Testis (tissue), 3 donors: ENCODE results near the gene CBX2. TPM values are rescaled to one million over a fixed set of nuclear protein-coding genes. Genes with fewer than 3 reads are reported as not detected.
A peak's percentile ranks its signal among the peaks of the same experiment; 100 is the strongest.

ENCODE experiments used
- DNase-seq: peaks from one replicate; pipeline ENCODE4 v3.0.0-alpha.2; 2019
- H3K27ac ChIP-seq, 2 donors: fragments of 200-600 bp; sonication (generic); one replicate each; pipeline ENCODE4 v1.5.1; 2019
- H3K27me3 ChIP-seq: fragments of 200-600 bp; sonication (generic); one replicate; pipeline ENCODE4 v1.5.1; 2019
- H3K36me3 ChIP-seq: fragments of 200-600 bp; sonication (generic); one replicate; pipeline ENCODE4 v1.5.1; 2017; ENCODE audit warnings: low read depth; ENCODE audit errors: missing control alignments
- H3K4me1 ChIP-seq: fragments of 200-600 bp; sonication (generic); one replicate; pipeline ENCODE4 v1.5.1; 2019
- H3K4me3 ChIP-seq, 2 donors: fragments of 200-600 bp; sonication (generic); one replicate each; pipeline ENCODE4 v1.5.1; 2017 to 2019
- H3K9me3 ChIP-seq: fragments of 200-600 bp; sonication (generic); one replicate; pipeline ENCODE4 v1.5.1; 2017
- CTCF ChIP-seq, 3 experiments: fragments of 450-650 bp in 2 of 3; fragments of 200-600 bp in 1 of 3; sonication (generic) in 1 of 3; IDR thresholded peaks; one replicate each; pipeline ENCODE4 v1.5.1; 2016 to 2019; ENCODE audit warnings: antibody characterized with exemption in 3 of 3, mild to moderate bottlenecking in 2 of 3, moderate library complexity in 1 of 3
- POLR2A ChIP-seq: fragments of 450-650 bp; IDR thresholded peaks from one replicate; pipeline ENCODE4 v1.6.1; 2017; ENCODE audit warnings: antibody characterized with exemption, mild to moderate bottlenecking, moderate library complexity
- WGBS, 2 donors: methylation state at CpG; one replicate each; pipeline ENCODE4 v1.1.5; 2018; 5-methylcytosine and 5-hydroxymethylcytosine counted together
- intact Hi-C: fragments of 100-400 bp; cut with DNase I; formaldehyde crosslinking; loops from one replicate; pipeline ENCODE4 v1.15.1; 2023; ENCODE audit warnings: low total_unique reads
- polyA plus RNA-seq: library from polyadenylated mRNA; stranded (reverse); fragments of 350-450 nt; fragmentation: Illumina TruSeq; extraction: RNeasy Lipid Tissue Mini Kit (QIAGEN cat#74804); gene quantifications from one replicate; pipeline ENCODE4 v1.2.3, GENCODE V29; 2014; ENCODE audit warnings: low read depth, low replicate concordance; ENCODE audit not compliant: insufficient read depth
- total RNA-seq, 2 donors: library from RNA; depleted of rRNA; stranded (reverse); fragments of >200 nt; gene quantifications; one replicate each; pipeline ENCODE4 v1.2.3, GENCODE V29; 2016

The CBX2 gene
- total and polyA plus RNA-seq, 3 donors from 2014 or later, result 19.4 to 30.7 (median 27.1) TPM

- WGBS, 2 donors, result 41% methylated on average over 17 to 41 of the region's 41 CpGs
- Histone ChIP-seq H3K36me3 (no peaks in the 10 kb centered on the region), H3K4me3 (peak overlapping the region in 1 of 2 donors; percentile 75), H3K9me3 (no peaks in the 10 kb centered on the region), H3K27ac (no peak overlapping the region), H3K27me3 (no peaks in the 10 kb centered on the region), H3K4me1 (peaks cover 37% of the 10 kb centered on the region)
- peak; percentile 60 for DNase-seq
- TF ChIP-seq POLR2A (no peak), CTCF (IDR thresholded peaks at IDR 0.05) (no peak)
- intact Hi-C loops, result no loop called here
These were observed 59.3 kb downstream of the CBX2 start for GRCh38 chr17:79836972-79837887.

Other genes with a start within 250 kb of the CBX2 start
- 10 to 100 TPM; 13.6 to 15.3 TPM for gene RBFOX3, start 167.1 kb upstream of the CBX2 start, total RNA-seq
- 14.4 TPM for gene RBFOX3, start 167.1 kb upstream of the CBX2 start, polyA plus RNA-seq
- under 1 TPM; 0.12 to 0.24 TPM for gene ENPP7, start 47.2 kb upstream of the CBX2 start, total RNA-seq
- gene ENPP7, start 47.2 kb upstream of the CBX2 start, polyA plus RNA-seq, result not detected
- 10 to 100 TPM; 13.9 to 22.4 TPM for gene CBX8, start 18.9 kb downstream of the CBX2 start, total RNA-seq
- 13.8 TPM for gene CBX8, start 18.9 kb downstream of the CBX2 start, polyA plus RNA-seq
- gene CBX4, start 61.3 kb downstream of the CBX2 start, total RNA-seq, result 10 to 100 TPM; 23.5 to 35.9 TPM
- gene CBX4, start 61.3 kb downstream of the CBX2 start, polyA plus RNA-seq, result 11.5 TPM